Stimulated activated CD8-positive, alpha-beta memory T cell treated with anti-CD3 and anti-CD28 coated beads, Interleukin-2, amount 100 ng/mL, for 48 hours (primary cell): ENCODE data around the gene PALD1.

Source experiments
- DNase-seq, 2 donors: peaks; one replicate each; pipeline ENCODE4 v3.0.0-alpha.2; 2020; ENCODE audit warnings: low read depth in 2 of 2

PALD1 gene

GRCh38 chr10:70457759-70458305 is 20.7 kb upstream of the PALD1 start:
- no peak for DNase-seq

- peak; percentile 46 to 54 for DNase-seq
Measured at GRCh38 chr10:70458329-70459060, 20.1 kb upstream of the PALD1 start.

- no peak for DNase-seq
Measured at GRCh38 chr10:70459061-70459773, 19.4 kb upstream of the PALD1 start.

- no peak for DNase-seq
Measured at GRCh38 chr10:70459774-70460490, 18.6 kb upstream of the PALD1 start.

- DNase-seq, result peak in 1 of 2 donors; percentile 24
Measured at GRCh38 chr10:70461397-70462348, 16.9 kb upstream of the PALD1 start.

GRCh38 chr10:70462349-70462984 is 16.1 kb upstream of the PALD1 start:
- DNase-seq, result no peak

GRCh38 chr10:70465278-70465677 is 13.3 kb upstream of the PALD1 start:
- no peak for DNase-seq

GRCh38 chr10:70465832-70466231 is 12.7 kb upstream of the PALD1 start:
- no peak for DNase-seq

GRCh38 chr10:70466951-70467350 is 11.6 kb upstream of the PALD1 start:
- no peak for DNase-seq

- no peak for DNase-seq
Measured at GRCh38 chr10:70472799-70473454, 5.6 kb upstream of the PALD1 start.

- no peak for DNase-seq
Measured at GRCh38 chr10:70474780-70475179, 3.8 kb upstream of the PALD1 start.

- no peak for DNase-seq
Measured at GRCh38 chr10:70475661-70476060, 2.9 kb upstream of the PALD1 start.

- DNase-seq, result peak in 1 of 2 donors; percentile 18
Measured at GRCh38 chr10:70476249-70477035, 2.1 kb upstream of the PALD1 start.

- DNase-seq, result peak; percentile 40 to 53
Measured at GRCh38 chr10:70477661-70478162, 855 bp upstream of the PALD1 start.

- DNase-seq, result no peak
Measured at GRCh38 chr10:70479165-70479581, 606 bp downstream of the PALD1 start.

- no peak for DNase-seq
Measured at GRCh38 chr10:70479626-70480238, 1.2 kb downstream of the PALD1 start.

- no peak for DNase-seq
Measured at GRCh38 chr10:70480239-70480861, 1.8 kb downstream of the PALD1 start.

GRCh38 chr10:70481105-70481504 is 2.5 kb downstream of the PALD1 start:
- DNase-seq, result no peak
